Naive thymus-derived CD4-positive, alpha-beta T cell (primary cell): ENCODE data around the gene WSCD1. TPM values are rescaled to one million over a fixed set of nuclear protein-coding genes. Genes with fewer than 3 reads are reported as not detected.

Experiments
- ATAC-seq: fragments of 150-1000 bp; cut with Tn5 transposase; 2 replicates; pipeline ENCODE4 v1.10.0; 2021; ENCODE audit warnings: mild to moderate bottlenecking, moderate library complexity
- CTCF ChIA-PET: fragments of 350-600 bp; sonication (Branson Sonifier 250); formaldehyde crosslinking; loops from one replicate; lab custom pipeline; 2021; ENCODE audit warnings: antibody characterized with exemption; lab: Charles Lee
- POLR2A ChIA-PET: fragments of 350-600 bp; sonication (Branson Sonifier 250); formaldehyde crosslinking; loops from one replicate; lab custom pipeline; 2021; ENCODE audit warnings: antibody characterized with exemption, inconsistent platforms; lab: Charles Lee
- DNase-seq, 9 donors: peaks; one replicate each; pipeline versions ENCODE4 v3.0.0 to v3.0.0-alpha.2; 2020 to 2022; ENCODE audit warnings: mixed read lengths in 1 of 9
- H3K27ac ChIP-seq: one replicate; pipeline ENCODE4 v1.7.0; 2013; ENCODE audit warnings: mild to moderate bottlenecking, low read depth, low read length, moderate library complexity
- H3K27me3 ChIP-seq, 2 donors: one replicate each; pipeline ENCODE4 v1.7.0; 2013; ENCODE audit warnings: low read length in 2 of 2, mild to moderate bottlenecking in 2 of 2, moderate library complexity in 2 of 2; ENCODE audit not compliant: control insufficient read depth in 2 of 2, insufficient read depth in 2 of 2
- H3K36me3 ChIP-seq, 3 experiments: 1 replicate in 2 of 3; 2 replicates in 1 of 3; pipeline ENCODE4 v1.7.0; 2013; ENCODE audit warnings: low read length in 3 of 3, mild to moderate bottlenecking in 3 of 3, moderate library complexity in 1 of 3; ENCODE audit not compliant: insufficient read depth in 3 of 3, control insufficient read depth in 2 of 3
- H3K4me1 ChIP-seq, 2 donors: one replicate each; pipeline ENCODE4 v1.7.0; 2013; ENCODE audit warnings: low read length in 2 of 2, mild to moderate bottlenecking in 2 of 2, moderate library complexity in 1 of 2; ENCODE audit not compliant: control insufficient read depth in 2 of 2, insufficient read depth in 2 of 2
- H3K4me3 ChIP-seq: 2 replicates; pipeline ENCODE4 v1.7.0; 2013; ENCODE audit warnings: mild to moderate bottlenecking, low read length
- H3K9me3 ChIP-seq, 3 experiments: 1 replicate in 2 of 3; 2 replicates in 1 of 3; pipeline ENCODE4 v1.7.0; 2013; ENCODE audit warnings: low read length in 3 of 3; ENCODE audit not compliant: control insufficient read depth in 2 of 3
- H3K27ac Mint-ChIP-seq, 9 donors: one replicate each; pipeline ENCODE4 v1.8.0; 2020 to 2022; ENCODE audit warnings: mixed read lengths in 9 of 9, mild to moderate bottlenecking in 8 of 9, moderate library complexity in 5 of 9, inconsistent platforms in 2 of 9
- H3K27me3 Mint-ChIP-seq, 5 donors: one replicate each; pipeline ENCODE4 v1.8.0; 2021 to 2022; ENCODE audit warnings: mixed read lengths in 5 of 5, mild to moderate bottlenecking in 1 of 5
- H3K36me3 Mint-ChIP-seq, 5 donors: one replicate each; pipeline ENCODE4 v1.8.0; 2020 to 2022; ENCODE audit warnings: mixed read lengths in 5 of 5, mild to moderate bottlenecking in 3 of 5, inconsistent platforms in 1 of 5
- H3K4me1 Mint-ChIP-seq, 7 donors: one replicate each; pipeline ENCODE4 v1.8.0; 2020 to 2022; ENCODE audit warnings: mixed read lengths in 7 of 7, mild to moderate bottlenecking in 3 of 7, inconsistent platforms in 1 of 7
- H3K4me3 Mint-ChIP-seq, 10 donors: one replicate each; pipeline ENCODE4 v1.8.0; 2020 to 2022; ENCODE audit warnings: mild to moderate bottlenecking in 10 of 10, mixed read lengths in 10 of 10, moderate library complexity in 6 of 10, inconsistent platforms in 2 of 10
- H3K9me3 Mint-ChIP-seq, 11 donors: one replicate each; pipeline ENCODE4 v1.8.0; 2020 to 2022; ENCODE audit warnings: mixed read lengths in 11 of 11, mild to moderate bottlenecking in 4 of 11, inconsistent platforms in 1 of 11, moderate library complexity in 1 of 11
- intact Hi-C, 2 donors: fragments of 100-400 bp; cut with micrococcal nuclease; formaldehyde crosslinking; loops; one replicate each; pipeline ENCODE4 v1.15.1; 2023
- polyA plus RNA-seq, 2 donors: library from polyadenylated mRNA; unstranded; fragments of 300-500 nt; fragmentation: Illumina TruSeq; gene quantifications; one replicate each; pipeline ENCODE4 v1.2.3, GENCODE V29; 2021
- total RNA-seq, 6 experiments: library from RNA in 5 of 6; stranded (reverse) in 5 of 6; gene quantifications; 1 replicate in 5 of 6; 2 replicates in 1 of 6; pipeline ENCODE4 v1.2.3 and lab custom pipeline; 2021 to 2026

WSCD1 gene
- total and polyA plus RNA-seq, 7 experiments from 2014 or later = 0.13 to 0.73 (median 0.27) TPM; not detected in 2

- Mint-ChIP-seq H3K4me1 (no peaks in the 10 kb centered on the region), H3K9me3 (no peaks in the 10 kb centered on the region), H3K27me3 (peaks cover 0 to 16% (median 6%) of the 10 kb centered on the region in 5 donors), H3K36me3 (no peaks in the 10 kb centered on the region), H3K27ac (no peak overlapping the region), H3K4me3 (no peak overlapping the region)
- ChIA-PET POLR2A (no interaction called here), CTCF (no interaction called here)
- intact Hi-C loops = no loop called here
- no peak overlapping the region for H3K27ac ChIP-seq
- no peaks in the 10 kb centered on the region for H3K9me3 ChIP-seq
- H3K4me1 ChIP-seq = no peaks in the 10 kb centered on the region
- H3K4me3 ChIP-seq = no peak overlapping the region
- no peaks in the 10 kb centered on the region for H3K27me3 ChIP-seq
- no peak for ATAC-seq
- DNase-seq = no peak
- no peaks in the 10 kb centered on the region for H3K36me3 ChIP-seq
Observed at GRCh38 chr17:6080711-6081430, 10.7 kb downstream of the WSCD1 start.

- CTCF ChIA-PET = no interaction called here
- no peak for ATAC-seq
Observed at GRCh38 chr17:6082335-6082734, 12.2 kb downstream of the WSCD1 start.

DNA sequence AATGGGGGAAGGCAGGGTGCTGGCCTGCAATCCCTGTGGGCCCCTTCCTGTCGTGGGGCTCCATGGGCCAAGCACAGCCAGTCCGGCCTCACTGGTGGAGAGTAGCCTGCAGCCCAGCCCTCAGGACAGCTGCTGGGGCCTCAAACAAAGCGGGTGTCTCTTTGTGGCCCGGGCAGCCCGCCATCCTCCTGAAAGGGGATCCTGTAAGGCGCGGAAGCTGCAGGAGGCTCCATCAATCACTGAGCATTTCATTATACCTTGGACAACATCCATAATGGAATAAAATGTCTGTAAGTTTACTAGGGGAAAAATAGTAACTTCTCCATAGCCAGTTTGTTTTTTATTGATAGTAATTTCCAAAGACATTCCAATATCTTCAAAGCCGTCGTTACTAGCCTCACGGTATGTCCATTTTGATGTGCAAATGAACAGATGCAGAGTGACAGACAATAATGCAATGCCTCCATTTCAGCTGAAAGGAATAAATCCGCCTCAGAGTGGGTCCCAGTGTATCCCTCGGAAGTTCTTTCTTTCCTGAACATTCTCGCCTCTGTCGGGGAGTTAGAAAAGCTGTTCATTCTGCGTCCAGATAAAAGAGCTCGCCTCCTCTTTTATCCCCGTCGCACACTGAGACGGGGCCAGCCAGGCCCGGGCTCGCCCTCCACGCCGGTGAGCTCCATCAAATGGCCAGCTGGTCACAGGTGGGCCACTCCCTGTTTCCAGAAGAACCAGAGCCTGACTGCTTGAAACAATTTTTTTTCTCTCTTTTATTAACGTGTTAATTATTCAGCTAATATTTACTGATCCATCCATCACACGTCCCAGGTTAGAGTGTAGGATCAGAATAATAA, 14.4 kb downstream of the WSCD1 start:
- Histone ChIP-seq H3K36me3 (no peaks in the 10 kb centered on the region), H3K4me3 (no peak overlapping the region), H3K4me1 (no peaks in the 10 kb centered on the region), H3K27ac (no peak overlapping the region), H3K9me3 (no peaks in the 10 kb centered on the region), H3K27me3 (no peaks in the 10 kb centered on the region)
- Mint-ChIP-seq H3K36me3 (no peaks in the 10 kb centered on the region), H3K4me1 (no peaks in the 10 kb centered on the region), H3K27me3 (peaks cover 0 to 9% (median 0%) of the 10 kb centered on the region in 5 donors), H3K4me3 (no peak overlapping the region), H3K27ac (no peak overlapping the region), H3K9me3 (no peaks in the 10 kb centered on the region)
- no peak for ATAC-seq
- no peak for DNase-seq
- CTCF ChIA-PET = no interaction called here
- POLR2A ChIA-PET = no interaction called here
- intact Hi-C loops = no loop called here

More at GRCh38 chr17:6082335-6082734, 12.2 kb downstream of the WSCD1 start:
- Mint-ChIP-seq H3K27me3 (peaks cover 0 to 16% (median 6%) of the 10 kb centered on the region in 5 donors), H3K4me3 (no peak overlapping the region), H3K9me3 (no peaks in the 10 kb centered on the region), H3K36me3 (no peaks in the 10 kb centered on the region), H3K4me1 (no peaks in the 10 kb centered on the region), H3K27ac (no peak overlapping the region)
- DNase-seq = no peak
- H3K27me3 ChIP-seq = no peaks in the 10 kb centered on the region
- no peaks in the 10 kb centered on the region for H3K4me1 ChIP-seq
- no peak overlapping the region for H3K4me3 ChIP-seq
- intact Hi-C loops = no loop called here
- H3K36me3 ChIP-seq = no peaks in the 10 kb centered on the region
- POLR2A ChIA-PET = no interaction called here
- H3K9me3 ChIP-seq = no peaks in the 10 kb centered on the region
- no peak overlapping the region for H3K27ac ChIP-seq

- CTCF ChIA-PET = no interaction called here
- intact Hi-C loops = no loop called here
- POLR2A ChIA-PET = no interaction called here
- H3K4me3 Mint-ChIP-seq = no peak overlapping the region
- H3K36me3 Mint-ChIP-seq = no peaks in the 10 kb centered on the region
- H3K4me3 ChIP-seq = no peak overlapping the region
- H3K27me3 ChIP-seq = no peaks in the 10 kb centered on the region
- H3K27me3 Mint-ChIP-seq = peaks cover 0 to 9% (median 0%) of the 10 kb centered on the region in 5 donors
- ATAC-seq (no peak), DNase-seq (no peak)
- H3K9me3 ChIP-seq = no peaks in the 10 kb centered on the region
- H3K36me3 ChIP-seq = no peaks in the 10 kb centered on the region
- no peaks in the 10 kb centered on the region for H3K4me1 Mint-ChIP-seq
- H3K9me3 Mint-ChIP-seq = no peaks in the 10 kb centered on the region
- H3K27ac Mint-ChIP-seq = no peak overlapping the region
- no peaks in the 10 kb centered on the region for H3K4me1 ChIP-seq
- no peak overlapping the region for H3K27ac ChIP-seq
Observed at GRCh38 chr17:6085812-6086211, 15.6 kb downstream of the WSCD1 start.

DNA sequence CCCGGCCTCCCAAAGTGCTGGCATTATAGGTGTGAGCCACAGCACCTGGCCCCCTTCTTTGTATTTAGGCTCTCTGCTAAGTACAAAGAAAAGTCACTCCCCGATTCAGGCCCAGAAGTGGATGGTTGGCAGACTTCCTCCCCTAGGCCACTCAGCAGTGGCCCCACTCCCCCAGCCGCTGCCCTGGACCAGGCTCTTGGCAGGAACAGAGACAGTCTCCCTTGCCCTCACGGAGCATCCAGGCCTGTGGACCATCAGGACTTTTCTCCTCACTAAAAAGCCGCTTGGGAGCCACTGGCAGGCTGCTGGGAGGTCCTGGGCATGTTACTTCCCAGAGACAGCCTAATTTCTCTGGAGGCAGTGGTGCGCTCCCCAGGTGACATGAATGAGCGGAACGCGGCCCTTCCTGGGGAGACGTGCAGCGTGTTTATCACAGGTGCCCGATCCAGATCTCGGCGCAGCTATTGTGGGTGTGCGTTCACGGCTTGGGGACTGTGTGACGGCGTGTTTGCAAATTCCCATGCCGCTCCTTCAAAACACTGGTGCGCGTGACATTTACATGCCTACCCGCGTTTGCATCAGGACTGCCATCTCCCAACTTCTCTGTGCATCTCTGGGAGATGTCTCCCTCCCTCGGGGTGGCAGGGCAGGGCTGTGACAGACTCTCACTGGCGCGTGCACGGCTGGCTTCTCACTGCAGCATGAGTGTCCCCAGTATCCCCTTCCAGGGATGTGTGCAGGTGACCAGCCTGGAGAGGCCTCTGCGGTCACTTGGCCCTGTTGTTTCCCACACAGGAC, 16.6 kb downstream of the WSCD1 start:
- CTCF ChIA-PET = no interaction called here
- Histone ChIP-seq H3K27ac (no peak overlapping the region), H3K36me3 (no peaks in the 10 kb centered on the region), H3K9me3 (no peaks in the 10 kb centered on the region), H3K4me1 (no peaks in the 10 kb centered on the region), H3K4me3 (no peak overlapping the region), H3K27me3 (no peaks in the 10 kb centered on the region)
- Mint-ChIP-seq H3K27me3 (peaks cover 0 to 9% (median 0%) of the 10 kb centered on the region in 5 donors), H3K9me3 (no peaks in the 10 kb centered on the region), H3K4me3 (no peak overlapping the region), H3K27ac (no peak overlapping the region), H3K36me3 (no peaks in the 10 kb centered on the region), H3K4me1 (no peaks in the 10 kb centered on the region)
- POLR2A ChIA-PET = no interaction called here
- ATAC-seq (no peak), DNase-seq (no peak)
- intact Hi-C loops = no loop called here

DNA sequence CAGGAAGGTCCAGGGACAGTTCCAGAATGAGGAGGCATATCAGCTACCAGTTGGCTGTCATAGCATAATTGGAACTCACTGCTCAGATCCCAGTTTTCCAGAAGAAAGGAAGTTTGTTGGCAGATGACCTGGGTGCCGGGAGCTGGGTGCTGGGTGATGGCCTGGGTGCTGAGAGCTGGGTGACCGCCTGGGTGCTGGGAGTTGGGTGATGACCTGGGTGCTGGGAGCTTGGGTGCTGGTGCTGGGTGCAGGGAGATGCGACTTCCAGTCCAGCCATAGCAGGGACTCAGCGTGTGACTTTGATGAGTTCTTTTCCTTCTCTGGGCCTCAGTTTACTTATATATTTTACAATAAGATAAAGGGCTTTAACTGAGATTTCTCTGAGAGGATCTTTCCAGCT, 18.0 kb downstream of the WSCD1 start:
- ATAC-seq (no peak), DNase-seq (no peak)
- no peak overlapping the region for H3K27ac Mint-ChIP-seq
- no peak overlapping the region for H3K4me3 Mint-ChIP-seq
- POLR2A ChIA-PET = no interaction called here
- H3K4me1 ChIP-seq = no peaks in the 10 kb centered on the region
- H3K27me3 ChIP-seq = no peaks in the 10 kb centered on the region
- H3K4me3 ChIP-seq = no peak overlapping the region
- H3K27me3 Mint-ChIP-seq = peaks cover 0 to 5% (median 0%) of the 10 kb centered on the region in 5 donors
- no peak overlapping the region for H3K27ac ChIP-seq
- no peaks in the 10 kb centered on the region for H3K36me3 ChIP-seq
- H3K36me3 Mint-ChIP-seq = no peaks in the 10 kb centered on the region
- no peaks in the 10 kb centered on the region for H3K4me1 Mint-ChIP-seq
- intact Hi-C loops = no loop called here
- no peaks in the 10 kb centered on the region for H3K9me3 Mint-ChIP-seq
- H3K9me3 ChIP-seq = no peaks in the 10 kb centered on the region
- CTCF ChIA-PET = no interaction called here
